ENCODE results near the gene PLD3.

GRCh38 chr19:40356681-40357595 is 8.4 kb downstream of the PLD3 start:
- TF ChIP-seq POLR2AphosphoS5 (IDR thresholded peaks at IDR 0.05; ENCODE audit: low read depth, low read length) (no peak), SIN3A (IDR thresholded peaks at IDR 0.05; ENCODE audit: borderline replicate concordance, insufficient read depth, low read length) (no peak), TAF1 (IDR thresholded peaks at IDR 0.05; ENCODE audit: borderline replicate concordance, insufficient read depth, low read length) (no peak), FOXP2 (optimal IDR thresholded peaks at IDR 0.05; ENCODE audit: borderline replicate concordance, extremely low read depth, extremely low read length, insufficient read depth) (no peak)
- TF ChIP-seq, protein P1, sequence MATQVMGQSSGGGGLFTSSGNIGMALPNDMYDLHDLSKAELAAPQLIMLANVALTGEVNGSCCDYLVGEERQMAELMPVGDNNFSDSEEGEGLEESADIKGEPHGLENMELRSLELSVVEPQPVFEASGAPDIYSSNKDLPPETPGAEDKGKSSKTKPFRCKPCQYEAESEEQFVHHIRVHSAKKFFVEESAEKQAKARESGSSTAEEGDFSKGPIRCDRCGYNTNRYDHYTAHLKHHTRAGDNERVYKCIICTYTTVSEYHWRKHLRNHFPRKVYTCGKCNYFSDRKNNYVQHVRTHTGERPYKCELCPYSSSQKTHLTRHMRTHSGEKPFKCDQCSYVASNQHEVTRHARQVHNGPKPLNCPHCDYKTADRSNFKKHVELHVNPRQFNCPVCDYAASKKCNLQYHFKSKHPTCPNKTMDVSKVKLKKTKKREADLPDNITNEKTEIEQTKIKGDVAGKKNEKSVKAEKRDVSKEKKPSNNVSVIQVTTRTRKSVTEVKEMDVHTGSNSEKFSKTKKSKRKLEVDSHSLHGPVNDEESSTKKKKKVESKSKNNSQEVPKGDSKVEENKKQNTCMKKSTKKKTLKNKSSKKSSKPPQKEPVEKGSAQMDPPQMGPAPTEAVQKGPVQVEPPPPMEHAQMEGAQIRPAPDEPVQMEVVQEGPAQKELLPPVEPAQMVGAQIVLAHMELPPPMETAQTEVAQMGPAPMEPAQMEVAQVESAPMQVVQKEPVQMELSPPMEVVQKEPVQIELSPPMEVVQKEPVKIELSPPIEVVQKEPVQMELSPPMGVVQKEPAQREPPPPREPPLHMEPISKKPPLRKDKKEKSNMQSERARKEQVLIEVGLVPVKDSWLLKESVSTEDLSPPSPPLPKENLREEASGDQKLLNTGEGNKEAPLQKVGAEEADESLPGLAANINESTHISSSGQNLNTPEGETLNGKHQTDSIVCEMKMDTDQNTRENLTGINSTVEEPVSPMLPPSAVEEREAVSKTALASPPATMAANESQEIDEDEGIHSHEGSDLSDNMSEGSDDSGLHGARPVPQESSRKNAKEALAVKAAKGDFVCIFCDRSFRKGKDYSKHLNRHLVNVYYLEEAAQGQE (IDR thresholded peaks at IDR 0.05; ENCODE audit: insufficient read depth in 1 of 2, low read depth in 2 of 2, low read length in 2 of 2), result no peak

All from PFSK-1 (cell line).